Sigmoid colon (tissue), 4 donors: ENCODE measurements around the gene CCDC66.

Experiments used
- CTCF ChIP-seq, 4 experiments: fragments of 450-650 bp in 3 of 4; fragments of 200-600 bp in 1 of 4; IDR thresholded peaks; one replicate each; pipeline ENCODE4 v1.5.1; 2016 to 2019; ENCODE audit warnings: antibody characterized with exemption in 4 of 4, mild to moderate bottlenecking in 3 of 4, moderate library complexity in 2 of 4
- POLR2A ChIP-seq, 2 donors: fragments of 450-650 bp; IDR thresholded peaks; one replicate each; pipeline ENCODE4 v1.6.1; 2016; ENCODE audit warnings: antibody characterized with exemption in 2 of 2, mild to moderate bottlenecking in 2 of 2, moderate library complexity in 2 of 2
- POLR2AphosphoS5 ChIP-seq, 4 donors: sonication (generic); formaldehyde crosslinking; IDR thresholded peaks; one replicate each; pipeline ENCODE4 v1.6.1; 2017; ENCODE audit warnings: antibody characterized with exemption in 4 of 4

DNA sequence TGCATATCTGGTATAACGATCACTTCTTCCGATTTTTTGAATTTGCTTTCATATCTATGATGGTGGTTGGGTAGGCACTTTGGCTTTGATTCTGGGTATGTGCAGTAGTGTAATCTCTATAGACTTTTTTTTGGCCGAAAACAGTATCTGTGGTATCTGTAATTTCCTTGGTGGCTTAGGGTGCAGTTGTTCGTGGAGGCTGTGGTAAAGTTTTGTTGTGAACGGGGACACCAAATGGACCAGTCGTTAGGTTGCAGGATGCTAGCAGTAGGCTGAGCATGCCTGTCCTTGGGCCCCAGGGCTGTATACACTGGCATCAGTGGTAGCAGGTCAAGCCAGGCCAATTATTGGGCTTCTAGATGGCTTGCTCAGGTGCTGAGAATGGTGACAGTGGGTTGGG is 55.2 kb downstream of the CCDC66 start:
- TF ChIP-seq POLR2AphosphoS5 (IDR thresholded peaks at IDR 0.05) (no peak), CTCF (IDR thresholded peaks at IDR 0.05) (no peak), POLR2A (IDR thresholded peaks at IDR 0.05) (no peak)
